OCI-LY7 (cell line): Measurements from ENCODE around the gene CDKN1B. TPM values are rescaled to one million over a fixed set of nuclear protein-coding genes. Genes with fewer than 3 reads are reported as not detected.

Experiments
- BruUV-seq: library from RNA; stranded (reverse); fragments of 400-500 nt; replicated peaks from 2 replicates; lab custom pipeline; 2021; lab: Mats Ljungman, UMichigan
- CTCF ChIA-PET: fragments of 300-600 bp; sonication (Branson Sonifier 250); formaldehyde crosslinking; loops from one replicate; lab custom pipeline; 2022; ENCODE audit warnings: antibody characterized with exemption; ENCODE audit not compliant: unreplicated experiment; lab: Charles Lee
- POLR2A ChIA-PET: fragments of 300-600 bp; sonication (Branson Sonifier 250); formaldehyde crosslinking; loops from one replicate; lab custom pipeline; 2022; ENCODE audit warnings: antibody characterized with exemption; lab: Charles Lee
- DNase-seq: peaks from one replicate; pipeline ENCODE4 v3.0.0-alpha.2; 2015; ENCODE audit warnings: low spot score
- H2AFZ ChIP-seq: fragments of 200-600 bp; sonication (generic), shearing (Covaris generic); 2 replicates; pipeline ENCODE4 v1.6.1; 2014; ENCODE audit warnings: mild to moderate bottlenecking, antibody characterized with exemption, low read length, moderate library complexity
- H3K27ac ChIP-seq: fragments of 200-600 bp; sonication (generic); 2 replicates; pipeline ENCODE4 v1.5.1; 2014; ENCODE audit warnings: mixed run types, low read depth, mild to moderate bottlenecking, moderate library complexity, low read length, inconsistent platforms; ENCODE audit not compliant: poor library complexity, severe bottlenecking
- H3K36me3 ChIP-seq: fragments of 200-600 bp; sonication (generic); 2 replicates; pipeline ENCODE4 v1.6.1; 2014; ENCODE audit warnings: mild to moderate bottlenecking, antibody characterized with exemption, low read length, moderate library complexity, mixed read lengths; ENCODE audit not compliant: insufficient read depth
- H3K4me1 ChIP-seq: fragments of 200-600 bp; sonication (generic); 2 replicates; pipeline ENCODE4 v1.5.1; 2014; ENCODE audit warnings: mild to moderate bottlenecking, low read length; ENCODE audit not compliant: insufficient read depth, poor library complexity, severe bottlenecking
- H3K4me2 ChIP-seq: fragments of 200-600 bp; sonication (generic); 2 replicates; pipeline ENCODE4 v1.6.1; 2014; ENCODE audit warnings: mild to moderate bottlenecking, low read length
- H3K4me3 ChIP-seq: fragments of 200-600 bp; sonication (generic); 2 replicates; pipeline ENCODE4 v1.5.1; 2014; ENCODE audit warnings: mild to moderate bottlenecking, low read depth, low read length; ENCODE audit not compliant: poor library complexity, severe bottlenecking
- H3K79me2 ChIP-seq: fragments of 200-600 bp; sonication (generic); 2 replicates; pipeline ENCODE4 v1.6.1; 2016; ENCODE audit warnings: low read depth, mild to moderate bottlenecking, low read length, moderate library complexity, mixed read lengths; ENCODE audit not compliant: insufficient read depth
- H3K9me2 ChIP-seq: fragments of 200-600 bp; sonication (generic); 2 replicates; pipeline ENCODE4 v1.6.1; 2016; ENCODE audit warnings: mild to moderate bottlenecking, low read length, mixed read lengths; ENCODE audit not compliant: insufficient read depth
- H3K9me3 ChIP-seq: fragments of 200-600 bp; sonication (generic); 2 replicates; pipeline ENCODE4 v1.6.1; 2014; ENCODE audit warnings: mild to moderate bottlenecking, mixed run types, low read length, mixed read lengths
- H4K20me1 ChIP-seq: fragments of 200-600 bp; sonication (generic); 2 replicates; pipeline ENCODE4 v1.6.1; 2014; ENCODE audit warnings: mild to moderate bottlenecking, antibody characterized with exemption, low read length, moderate library complexity, mixed read lengths; ENCODE audit not compliant: insufficient read depth
- CTCF ChIP-seq: fragments of 200-600 bp; sonication (generic); conservative IDR thresholded peaks from 2 replicates; pipeline ENCODE4 v1.5.1; 2014; ENCODE audit warnings: mild to moderate bottlenecking, antibody characterized with exemption, low read length, moderate library complexity, mixed read lengths
- EZH2phosphoT487 ChIP-seq: fragments of 200-600 bp; sonication (generic); IDR thresholded peaks from 2 replicates; pipeline ENCODE4 v1.6.1; 2018; ENCODE audit warnings: low read depth, borderline replicate concordance, mild to moderate bottlenecking, mixed run types, antibody characterized with exemption, low read length, moderate library complexity, mixed read lengths
- intact Hi-C: fragments of 100-400 bp; cut with micrococcal nuclease; formaldehyde crosslinking; loops from one replicate; pipeline ENCODE4 v1.10.0; 2022; ENCODE audit not compliant: unreplicated experiment
- total RNA-seq, 2 experiments: library from RNA; depleted of rRNA in 1 of 2; stranded (reverse); fragments of >200 nt in 1 of 2; shearing (Covaris generic) in 1 of 2; gene quantifications; 2 replicates each; pipeline ENCODE4 v1.2.3, GENCODE V29; 2014 to 2022

Gene CDKN1B
- total RNA-seq, 2 experiments from 2014 or later, result 45.3 to 59.4 TPM

- no peaks in the 10 kb centered on the region for H3K9me2 ChIP-seq
- H3K4me2 ChIP-seq, result peak overlapping the region; percentile 94
- peak overlapping the region; percentile 88 for H3K4me3 ChIP-seq
- H3K4me1 ChIP-seq, result peaks cover 34% of the 10 kb centered on the region
- TF ChIP-seq CTCF, result peak; percentile 50
- TF ChIP-seq EZH2phosphoT487, result no peak
- H3K9me3 ChIP-seq, result no peaks in the 10 kb centered on the region
- POLR2A ChIA-PET, result interaction anchor here (0.9 to 4.0 kb wide), 8 partner anchors 8 to 964 kb away, joined by 3 to 44 read pairs (median 4); partner anchors contain the start of gene GPR19
- intact Hi-C loops, result loop anchor here (5.0 kb wide), 1 partner anchor 152 kb away; the partner anchor contains the start of gene DUSP16
- H4K20me1 ChIP-seq, result peaks cover 5% of the 10 kb centered on the region; the same call in 1 of the 2 replicates
- H3K27ac ChIP-seq, result peak overlapping the region; percentile 98
- peaks cover 12% of the 10 kb centered on the region for H3K36me3 ChIP-seq
- CTCF ChIA-PET, result no interaction called here
- H2AFZ ChIP-seq, result peak overlapping the region; percentile 24; the same call in 1 of the 2 replicates
- no TSS peak for BruUV-seq
- H3K79me2 ChIP-seq, result peaks cover 21% of the 10 kb centered on the region
- peak; percentile 82 for DNase-seq
These were observed 2.7 kb upstream of the CDKN1B start for GRCh38 chr12:12714276-12715021.

GRCh38 chr12:12715128-12715458 is 2.1 kb upstream of the CDKN1B start:
- Histone ChIP-seq H3K4me2 (peak overlapping the region; percentile 94), H3K9me2 (no peaks in the 10 kb centered on the region), H3K4me3 (peak overlapping the region; percentile 88), H3K9me3 (no peaks in the 10 kb centered on the region), H2AFZ (peak overlapping the region; percentile 29; the same call in 1 of the 2 replicates), H4K20me1 (peaks cover 6% of the 10 kb centered on the region; the same call in 1 of the 2 replicates), H3K27ac (peak overlapping the region; percentile 98), H3K79me2 (peaks cover 28% of the 10 kb centered on the region), H3K36me3 (peaks cover 19% of the 10 kb centered on the region), H3K4me1 (peaks cover 38% of the 10 kb centered on the region)
- POLR2A ChIA-PET, result interaction anchor here (1.0 to 4.0 kb wide), 7 partner anchors 11 to 965 kb away, joined by 3 to 44 read pairs (median 10); partner anchors contain the start of gene BORCS5
- CTCF ChIA-PET, result interaction anchor here (1.0 kb wide), 1 partner anchor 12 kb away, joined by 4 read pairs; no protein-coding TSS in a partner anchor
- TF ChIP-seq EZH2phosphoT487 (no peak), CTCF (no peak)
- no peak for DNase-seq
- BruUV-seq, result no TSS peak
- intact Hi-C loops, result loop anchor here (5.0 kb wide), 1 partner anchor 153 kb away; the partner anchor contains the start of gene DUSP16
